ENCODE measurements around the gene ATP5F1A. TPM values are rescaled to one million over a fixed set of nuclear protein-coding genes. Genes with fewer than 3 reads are reported as not detected.
A peak's percentile ranks its signal among the peaks of the same experiment; 100 is the strongest.

The ATP5F1A gene
- total RNA-seq, 2 experiments from 2014 or later = 205 to 206 TPM

DNA sequence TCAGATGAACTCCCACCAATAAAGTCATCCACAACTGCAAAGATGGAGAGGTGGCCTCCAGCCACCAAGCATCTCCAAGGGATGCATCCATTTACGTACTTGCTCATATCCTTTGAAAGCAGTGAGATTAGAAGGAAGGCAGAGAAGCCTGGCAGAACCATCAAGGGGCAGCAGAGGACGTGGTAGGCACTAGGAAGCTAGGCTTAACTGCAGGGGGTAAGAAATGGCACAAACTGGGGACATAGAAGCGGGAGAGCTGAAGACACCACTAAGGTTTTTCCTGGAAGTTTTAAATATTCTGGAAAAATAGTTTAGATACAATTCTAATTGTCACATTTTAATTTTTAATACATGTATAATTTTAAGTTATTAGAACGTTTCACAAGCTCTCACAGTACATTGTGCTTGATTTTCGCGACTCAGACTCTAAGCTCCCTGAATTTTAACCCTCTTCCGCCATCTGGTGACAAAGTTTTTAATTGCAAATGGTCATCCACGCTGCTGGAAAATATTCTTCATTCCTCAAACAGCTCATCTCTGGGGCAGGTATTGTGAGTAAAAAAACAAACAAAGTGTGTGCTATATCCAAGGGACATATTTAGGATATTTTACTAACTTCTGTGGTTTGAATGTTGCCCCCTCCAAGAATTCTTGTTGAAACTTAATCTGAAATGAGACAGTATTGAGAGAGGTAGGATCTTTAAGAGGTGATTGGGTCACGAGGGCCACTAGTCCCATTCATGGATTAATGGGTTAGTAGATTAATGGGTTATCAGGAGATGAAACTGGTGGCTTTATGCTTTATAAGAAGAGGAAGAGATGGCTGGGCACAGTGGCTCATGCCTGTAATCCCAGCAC is 24.4 kb downstream of the ATP5F1A start:
- Histone ChIP-seq H3K4me3 (ENCODE audit: low read length) (no peak overlapping the region), H3K4me1 (ENCODE audit: insufficient read depth, low read length) (peaks cover 41% of the 10 kb centered on the region), H3K36me3 (ENCODE audit: insufficient read depth, low read length) (peaks cover 6% of the 10 kb centered on the region), H3K27ac (ENCODE audit: low read depth in 1 of 2, low read length in 2 of 2) (no peak overlapping the region), H3K9me3 (ENCODE audit: control insufficient read depth in 1 of 2, insufficient read depth in 1 of 2, low read length in 2 of 2) (no peaks in the 10 kb centered on the region), H3K27me3 (ENCODE audit: control insufficient read depth in 1 of 2, insufficient read depth in 2 of 2, low read length in 2 of 2) (no peaks in the 10 kb centered on the region)
- Mint-ChIP-seq H3K9me3 (no peaks in the 10 kb centered on the region), H3K4me1 (ENCODE audit: low read depth) (peaks cover 43% of the 10 kb centered on the region), H3K4me3 (peak overlapping the region; percentile 81), H3K36me3 (ENCODE audit: low read depth) (peaks cover under 1% of the 10 kb centered on the region), H3K27ac (no peak overlapping the region), H3K27me3 (no peaks in the 10 kb centered on the region)
- POLR2A ChIA-PET = interaction anchor here (0.6 to 2.9 kb wide), 15 partner anchors 9 to 430 kb away, joined by 3 to 15 read pairs (median 4); no protein-coding TSS in a partner anchor
- peak in 10 of 14 experiments; percentile 32 to 82 (median 47) for DNase-seq
- TF ChIP-seq, protein P1, sequence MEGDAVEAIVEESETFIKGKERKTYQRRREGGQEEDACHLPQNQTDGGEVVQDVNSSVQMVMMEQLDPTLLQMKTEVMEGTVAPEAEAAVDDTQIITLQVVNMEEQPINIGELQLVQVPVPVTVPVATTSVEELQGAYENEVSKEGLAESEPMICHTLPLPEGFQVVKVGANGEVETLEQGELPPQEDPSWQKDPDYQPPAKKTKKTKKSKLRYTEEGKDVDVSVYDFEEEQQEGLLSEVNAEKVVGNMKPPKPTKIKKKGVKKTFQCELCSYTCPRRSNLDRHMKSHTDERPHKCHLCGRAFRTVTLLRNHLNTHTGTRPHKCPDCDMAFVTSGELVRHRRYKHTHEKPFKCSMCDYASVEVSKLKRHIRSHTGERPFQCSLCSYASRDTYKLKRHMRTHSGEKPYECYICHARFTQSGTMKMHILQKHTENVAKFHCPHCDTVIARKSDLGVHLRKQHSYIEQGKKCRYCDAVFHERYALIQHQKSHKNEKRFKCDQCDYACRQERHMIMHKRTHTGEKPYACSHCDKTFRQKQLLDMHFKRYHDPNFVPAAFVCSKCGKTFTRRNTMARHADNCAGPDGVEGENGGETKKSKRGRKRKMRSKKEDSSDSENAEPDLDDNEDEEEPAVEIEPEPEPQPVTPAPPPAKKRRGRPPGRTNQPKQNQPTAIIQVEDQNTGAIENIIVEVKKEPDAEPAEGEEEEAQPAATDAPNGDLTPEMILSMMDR (IDR thresholded peaks at IDR 0.05) = peak; percentile 78
- intact Hi-C loops (cut with DNase I, micrococcal nuclease) = loop anchor here (1.0 to 5.0 kb wide), 10 partner anchors 47 to 451 kb away; partner anchors contain the start of gene EPG5 (in 1 of the 2)
- CTCF ChIA-PET = interaction anchor here (0.6 to 1.9 kb wide), 21 partner anchors 9 to 408 kb away, joined by 3 to 19 read pairs (median 4); partner anchors contain the start of gene ATP5F1A
- peak; percentile 67 for ATAC-seq (ENCODE audit: poor library complexity)

DNA sequence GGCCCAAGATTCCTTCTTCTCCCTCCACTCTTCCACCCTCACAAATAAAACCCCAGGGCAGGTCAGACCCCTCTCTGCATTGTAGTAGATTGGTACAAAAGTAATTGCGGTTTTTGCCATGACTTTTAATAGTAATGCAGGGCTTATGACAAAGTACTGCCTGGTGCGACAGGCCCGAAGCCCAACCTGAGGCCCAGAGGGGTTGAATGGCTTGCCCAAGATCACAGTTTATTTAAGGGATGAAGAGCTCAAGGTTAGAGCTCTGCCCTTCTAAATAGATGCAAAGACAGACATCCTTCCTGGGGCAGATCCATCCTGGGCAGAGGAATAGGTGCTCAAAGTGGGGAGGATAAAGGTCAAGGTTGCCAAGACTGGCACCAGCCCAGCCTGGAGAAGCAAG is 25.1 kb downstream of the ATP5F1A start:
- no peaks in the 10 kb centered on the region for H3K27me3 Mint-ChIP-seq
- ChIA-PET POLR2A (interaction anchor here (1.0 to 2.9 kb wide), 9 partner anchors 9 to 430 kb away, joined by 3 to 15 read pairs (median 5); no protein-coding TSS in a partner anchor), CTCF (interaction anchor here (1.0 to 1.9 kb wide), 7 partner anchors 10 to 110 kb away, joined by 3 to 19 read pairs (median 4); no protein-coding TSS in a partner anchor)
- intact Hi-C loops (cut with DNase I, micrococcal nuclease) = loop anchor here (1.0 to 5.0 kb wide), 10 partner anchors 46 to 451 kb away; partner anchors contain the start of gene EPG5 (in 1 of the 2)
- peaks cover 44% of the 10 kb centered on the region for H3K4me1 Mint-ChIP-seq (ENCODE audit: low read depth)
- TF ChIP-seq, protein P1 (IDR thresholded peaks at IDR 0.05) = no peak
- H3K4me1 ChIP-seq (ENCODE audit: insufficient read depth, low read length) = peaks cover 42% of the 10 kb centered on the region
- H3K4me3 Mint-ChIP-seq = peak overlapping the region; percentile 81
- H3K27ac Mint-ChIP-seq = no peak overlapping the region
- no peaks in the 10 kb centered on the region for H3K36me3 Mint-ChIP-seq (ENCODE audit: low read depth)
- H3K4me3 ChIP-seq (ENCODE audit: low read length) = no peak overlapping the region
- no peaks in the 10 kb centered on the region for H3K27me3 ChIP-seq (ENCODE audit: control insufficient read depth in 1 of 2, insufficient read depth in 2 of 2, low read length in 2 of 2)
- DNase-seq (no peak), ATAC-seq (ENCODE audit: poor library complexity) (no peak)
- H3K27ac ChIP-seq (ENCODE audit: low read depth in 1 of 2, low read length in 2 of 2) = no peak overlapping the region
- H3K9me3 ChIP-seq (ENCODE audit: control insufficient read depth in 1 of 2, insufficient read depth in 1 of 2, low read length in 2 of 2) = no peaks in the 10 kb centered on the region
- no peaks in the 10 kb centered on the region for H3K9me3 Mint-ChIP-seq
- H3K36me3 ChIP-seq (ENCODE audit: insufficient read depth, low read length) = peaks cover 5% of the 10 kb centered on the region

DNA sequence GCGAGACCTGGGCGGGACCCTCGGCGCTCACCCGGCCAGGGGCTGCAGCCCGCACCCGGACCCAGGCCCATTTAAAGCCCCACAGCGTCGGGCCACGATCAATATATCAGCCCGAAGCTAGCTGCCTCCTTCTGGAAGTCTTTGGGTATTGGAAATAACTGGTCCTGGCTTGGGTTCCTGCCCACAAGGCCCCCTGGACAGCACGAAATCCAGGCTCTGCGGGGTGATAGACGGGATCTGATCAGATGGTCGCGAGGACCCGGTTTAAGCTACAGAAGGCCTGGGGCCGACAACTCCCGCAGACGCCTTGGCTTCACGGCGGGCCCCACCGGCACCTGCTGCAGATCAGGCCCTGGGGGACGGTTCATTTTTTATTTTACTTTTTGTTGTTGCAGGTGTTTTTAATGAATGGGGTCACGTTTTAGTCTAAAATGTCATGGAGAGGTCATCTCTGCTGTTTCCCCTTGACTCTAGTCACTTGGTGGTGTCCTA is 25.7 kb downstream of the ATP5F1A start:
- DNase-seq (no peak), ATAC-seq (ENCODE audit: poor library complexity) (no peak)
- Mint-ChIP-seq H3K9me3 (no peaks in the 10 kb centered on the region), H3K27ac (no peak overlapping the region), H3K4me1 (ENCODE audit: low read depth) (peaks cover 44% of the 10 kb centered on the region), H3K36me3 (ENCODE audit: low read depth) (no peaks in the 10 kb centered on the region), H3K27me3 (no peaks in the 10 kb centered on the region), H3K4me3 (peak overlapping the region; percentile 81)
- ChIA-PET CTCF (interaction anchor here (1.2 to 1.9 kb wide), 2 partner anchors 67 to 98 kb away, joined by 3 to 19 read pairs; no protein-coding TSS in a partner anchor), POLR2A (interaction anchor here (1.0 to 2.9 kb wide), 8 partner anchors 10 to 110 kb away, joined by 3 to 15 read pairs (median 5); no protein-coding TSS in a partner anchor)
- Histone ChIP-seq H3K27ac (ENCODE audit: low read depth in 1 of 2, low read length in 2 of 2) (no peak overlapping the region), H3K4me1 (ENCODE audit: insufficient read depth, low read length) (peaks cover 42% of the 10 kb centered on the region), H3K27me3 (ENCODE audit: control insufficient read depth in 1 of 2, insufficient read depth in 2 of 2, low read length in 2 of 2) (no peaks in the 10 kb centered on the region), H3K36me3 (ENCODE audit: insufficient read depth, low read length) (peaks cover under 1% of the 10 kb centered on the region), H3K4me3 (ENCODE audit: low read length) (peak overlapping the region; percentile 80), H3K9me3 (ENCODE audit: control insufficient read depth in 1 of 2, insufficient read depth in 1 of 2, low read length in 2 of 2) (no peaks in the 10 kb centered on the region)
- TF ChIP-seq, protein P1 (IDR thresholded peaks at IDR 0.05) = no peak
- intact Hi-C loops (cut with DNase I, micrococcal nuclease) = loop anchor here (2.0 to 5.0 kb wide), 7 partner anchors 46 to 450 kb away; partner anchors contain the start of gene EPG5 (in 1 of the 2)
